SU-DHL-6 (cell line): ENCODE data around the gene FUT6.

ENCODE experiments used
- EZH2phosphoT487 ChIP-seq: fragments of 200-600 bp; sonication (generic), shearing (Covaris generic); conservative IDR thresholded peaks from 2 replicates; pipeline ENCODE4 v1.6.1; 2018; ENCODE audit warnings: mild to moderate bottlenecking, antibody characterized with exemption, low read length, moderate library complexity, mixed read lengths
- TF ChIP-seq, protein P1 (sequence below): fragments of 200-600 bp; sonication (generic); IDR thresholded peaks from one replicate; pipeline ENCODE4 v1.5.1; 2017; ENCODE audit warnings: antibody characterized with exemption, mild to moderate bottlenecking, low read length, moderate library complexity; ENCODE audit not compliant: insufficient read depth, poor library complexity, severe bottlenecking

- TF ChIP-seq, protein P1, sequence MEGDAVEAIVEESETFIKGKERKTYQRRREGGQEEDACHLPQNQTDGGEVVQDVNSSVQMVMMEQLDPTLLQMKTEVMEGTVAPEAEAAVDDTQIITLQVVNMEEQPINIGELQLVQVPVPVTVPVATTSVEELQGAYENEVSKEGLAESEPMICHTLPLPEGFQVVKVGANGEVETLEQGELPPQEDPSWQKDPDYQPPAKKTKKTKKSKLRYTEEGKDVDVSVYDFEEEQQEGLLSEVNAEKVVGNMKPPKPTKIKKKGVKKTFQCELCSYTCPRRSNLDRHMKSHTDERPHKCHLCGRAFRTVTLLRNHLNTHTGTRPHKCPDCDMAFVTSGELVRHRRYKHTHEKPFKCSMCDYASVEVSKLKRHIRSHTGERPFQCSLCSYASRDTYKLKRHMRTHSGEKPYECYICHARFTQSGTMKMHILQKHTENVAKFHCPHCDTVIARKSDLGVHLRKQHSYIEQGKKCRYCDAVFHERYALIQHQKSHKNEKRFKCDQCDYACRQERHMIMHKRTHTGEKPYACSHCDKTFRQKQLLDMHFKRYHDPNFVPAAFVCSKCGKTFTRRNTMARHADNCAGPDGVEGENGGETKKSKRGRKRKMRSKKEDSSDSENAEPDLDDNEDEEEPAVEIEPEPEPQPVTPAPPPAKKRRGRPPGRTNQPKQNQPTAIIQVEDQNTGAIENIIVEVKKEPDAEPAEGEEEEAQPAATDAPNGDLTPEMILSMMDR = no peak
- no peak for TF ChIP-seq EZH2phosphoT487
Measured at GRCh38 chr19:5801796-5802619, 37.5 kb downstream of the FUT6 start.
